ENCODE measurements around the gene NLE1.

DNA sequence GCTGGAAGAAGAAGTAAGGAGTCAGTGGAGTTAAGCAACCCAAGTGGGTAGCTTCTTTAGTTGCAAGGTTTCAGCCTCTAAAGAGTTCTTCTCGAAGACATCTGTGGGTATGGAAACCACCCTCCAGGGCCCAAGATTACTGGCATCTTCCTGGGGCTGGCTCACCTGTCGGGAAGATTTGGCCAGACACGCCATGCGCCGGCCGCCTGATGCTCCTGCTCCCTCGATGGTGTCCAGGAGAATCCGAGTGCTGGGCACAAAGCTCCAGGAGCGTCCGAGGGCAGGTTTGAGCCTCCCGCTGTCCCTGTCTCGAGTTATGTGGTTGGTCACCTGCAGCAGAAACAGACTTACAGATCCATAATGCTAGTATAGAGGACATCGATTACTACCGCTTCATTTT lies 41.1 kb downstream of the NLE1 start:
- TF ChIP-seq EZH2 (IDR thresholded peaks at IDR 0.05; ENCODE audit: borderline replicate concordance) = no peak
- TF ChIP-seq, protein P1, sequence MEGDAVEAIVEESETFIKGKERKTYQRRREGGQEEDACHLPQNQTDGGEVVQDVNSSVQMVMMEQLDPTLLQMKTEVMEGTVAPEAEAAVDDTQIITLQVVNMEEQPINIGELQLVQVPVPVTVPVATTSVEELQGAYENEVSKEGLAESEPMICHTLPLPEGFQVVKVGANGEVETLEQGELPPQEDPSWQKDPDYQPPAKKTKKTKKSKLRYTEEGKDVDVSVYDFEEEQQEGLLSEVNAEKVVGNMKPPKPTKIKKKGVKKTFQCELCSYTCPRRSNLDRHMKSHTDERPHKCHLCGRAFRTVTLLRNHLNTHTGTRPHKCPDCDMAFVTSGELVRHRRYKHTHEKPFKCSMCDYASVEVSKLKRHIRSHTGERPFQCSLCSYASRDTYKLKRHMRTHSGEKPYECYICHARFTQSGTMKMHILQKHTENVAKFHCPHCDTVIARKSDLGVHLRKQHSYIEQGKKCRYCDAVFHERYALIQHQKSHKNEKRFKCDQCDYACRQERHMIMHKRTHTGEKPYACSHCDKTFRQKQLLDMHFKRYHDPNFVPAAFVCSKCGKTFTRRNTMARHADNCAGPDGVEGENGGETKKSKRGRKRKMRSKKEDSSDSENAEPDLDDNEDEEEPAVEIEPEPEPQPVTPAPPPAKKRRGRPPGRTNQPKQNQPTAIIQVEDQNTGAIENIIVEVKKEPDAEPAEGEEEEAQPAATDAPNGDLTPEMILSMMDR (IDR thresholded peaks at IDR 0.05; ENCODE audit: poor library complexity) = no peak
